H1 (cell line): ENCODE data around the gene ZCCHC17. TPM values are rescaled to one million over a fixed set of nuclear protein-coding genes. Genes with fewer than 3 reads are reported as not detected.

Experiments
- CTCF ChIA-PET: fragments of 300-600 bp; sonication (Branson Sonifier 250); formaldehyde crosslinking; loops from one replicate; lab custom pipeline; 2021; ENCODE audit not compliant: partially characterized antibody; lab: Charles Lee
- POLR2A ChIA-PET: fragments of 300-600 bp; sonication (Branson Sonifier 250); formaldehyde crosslinking; loops from one replicate; lab custom pipeline; 2021; ENCODE audit warnings: inconsistent platforms; ENCODE audit not compliant: partially characterized antibody; lab: Charles Lee
- DNase-seq, 2 experiments: peaks; one replicate each; pipeline versions ENCODE4 v3.0.0 to v3.0.0-alpha.2; 2010 to 2022; ENCODE audit warnings: low spot score in 2 of 2, low read depth in 1 of 2, mixed read lengths in 1 of 2
- FAIRE-seq: peaks from 2 replicates; lab custom pipeline; 2011; peaks lifted over from hg19 to GRCh38; lab: Jason Lieb, UNC
- H2AFZ ChIP-seq: 2 replicates; pipeline ENCODE4 v1.8.1; 2012; ENCODE audit warnings: low read length, inconsistent platforms
- H2AK5ac ChIP-seq: 2 replicates; pipeline ENCODE4 v1.6.1; 2013; ENCODE audit warnings: low read depth, low read length
- H2BK120ac ChIP-seq: replicated peaks from 2 replicates; pipeline ENCODE3; 2013; ENCODE audit warnings: low read depth, low read length, inconsistent platforms
- H2BK12ac ChIP-seq: 2 replicates; pipeline ENCODE4 v1.6.1; 2013; ENCODE audit warnings: low read depth, low read length
- H2BK15ac ChIP-seq: 2 replicates; pipeline ENCODE4 v1.6.1; 2013; ENCODE audit warnings: low read length
- H2BK20ac ChIP-seq: 2 replicates; pipeline ENCODE4 v1.6.1; 2013; ENCODE audit warnings: low read length
- H2BK5ac ChIP-seq: 2 replicates; pipeline ENCODE4 v1.6.1; 2013; ENCODE audit warnings: low read depth, low read length
- H3K14ac ChIP-seq: 2 replicates; pipeline ENCODE4 v1.6.1; 2013; ENCODE audit warnings: inconsistent platforms; ENCODE audit not compliant: insufficient read length
- H3K18ac ChIP-seq: 2 replicates; pipeline ENCODE4 v1.6.1; 2013; ENCODE audit warnings: low read length; ENCODE audit errors: extremely low read depth
- H3K23ac ChIP-seq: 2 replicates; pipeline ENCODE4 v1.6.1; 2013; ENCODE audit warnings: inconsistent platforms; ENCODE audit not compliant: insufficient read length
- H3K23me2 ChIP-seq: 2 replicates; pipeline ENCODE4 v1.6.1; 2013; ENCODE audit warnings: low read depth, low read length
- H3K27ac ChIP-seq: 2 replicates; pipeline ENCODE4 v1.6.1; 2011; ENCODE audit warnings: low read depth, low read length, inconsistent platforms
- H3K27me3 ChIP-seq, 4 experiments: replicated peaks in 1 of 4; 1 replicate in 1 of 4; 2 replicates in 3 of 4; pipeline versions ENCODE4 v1.6.1 to v1.8.1; 2011 to 2013; ENCODE audit warnings: low read length in 3 of 4, mild to moderate bottlenecking in 3 of 4, inconsistent platforms in 2 of 4, mixed read lengths in 2 of 4, moderate library complexity in 1 of 4; ENCODE audit not compliant: control insufficient read depth in 3 of 4, insufficient read depth in 3 of 4; ENCODE audit errors: extremely low read depth in 1 of 4
- H3K36me3 ChIP-seq, 4 experiments: 2 replicates each; pipeline versions ENCODE4 v1.6.1 to v1.8.1; 2011 to 2013; ENCODE audit warnings: mild to moderate bottlenecking in 4 of 4, low read length in 3 of 4, moderate library complexity in 2 of 4, control low read depth in 1 of 4, inconsistent platforms in 1 of 4; ENCODE audit not compliant: insufficient read depth in 4 of 4, control insufficient read depth in 2 of 4
- H3K4ac ChIP-seq: replicated peaks from 2 replicates; pipeline ENCODE3; 2013; ENCODE audit warnings: low read length, low read depth, mixed read lengths, inconsistent platforms; ENCODE audit not compliant: insufficient read length
- H3K4me1 ChIP-seq, 4 experiments: replicated peaks in 1 of 4; 1 replicate in 1 of 4; 2 replicates in 3 of 4; pipeline versions ENCODE4 v1.6.1 to v1.8.1; 2011 to 2013; ENCODE audit warnings: low read length in 3 of 4, inconsistent platforms in 2 of 4, mixed read lengths in 1 of 4; ENCODE audit not compliant: insufficient read depth in 4 of 4, control insufficient read depth in 3 of 4
- H3K4me2 ChIP-seq, 2 experiments: 2 replicates each; pipeline versions ENCODE4 v1.6.1 to v1.8.1; 2011 to 2013; ENCODE audit warnings: low read depth in 2 of 2, low read length in 2 of 2, control low read depth in 1 of 2, inconsistent platforms in 1 of 2, mild to moderate bottlenecking in 1 of 2; ENCODE audit not compliant: insufficient read depth in 1 of 2
- H3K4me3 ChIP-seq, 4 experiments: fragments of 200-600, 300-600 bp in 1 of 4; sonication (generic), shearing (Covaris generic), sonication (Bioruptor Twin) in 1 of 4; 2 replicates each; pipeline versions ENCODE4 v1.5.1 to v1.8.1; 2011 to 2016; ENCODE audit warnings: low read length in 4 of 4, low read depth in 3 of 4, control low read depth in 2 of 4, inconsistent platforms in 2 of 4, mild to moderate bottlenecking in 2 of 4, mixed read lengths in 1 of 4, moderate library complexity in 1 of 4; ENCODE audit not compliant: insufficient read depth in 2 of 4; ENCODE audit errors: extremely low read depth in 1 of 4
- H3K56ac ChIP-seq: replicated peaks from 2 replicates; pipeline ENCODE3; 2013; ENCODE audit warnings: low read depth, mild to moderate bottlenecking, mixed read lengths, low read length, inconsistent platforms; ENCODE audit not compliant: insufficient read length
- H3K79me1 ChIP-seq: 2 replicates; pipeline ENCODE4 v1.6.1; 2013; ENCODE audit warnings: low read depth, low read length, control low read depth
- H3K79me2 ChIP-seq, 2 experiments: 2 replicates each; pipeline versions ENCODE4 v1.6.1 to v1.8.1; 2012 to 2013; ENCODE audit warnings: low read length in 2 of 2, mild to moderate bottlenecking in 2 of 2, inconsistent platforms in 1 of 2; ENCODE audit not compliant: insufficient read depth in 2 of 2, control insufficient read depth in 1 of 2
- H3K9ac ChIP-seq, 4 experiments: replicated peaks in 1 of 4; 1 replicate in 1 of 4; 2 replicates in 3 of 4; pipeline versions ENCODE4 v1.6.1 to v1.8.1; 2011 to 2013; ENCODE audit warnings: low read depth in 3 of 4, low read length in 3 of 4, control low read depth in 2 of 4, mild to moderate bottlenecking in 2 of 4, moderate library complexity in 2 of 4, inconsistent platforms in 1 of 4; ENCODE audit errors: extremely low read depth in 1 of 4
- H3K9me3 ChIP-seq, 2 experiments: 2 replicates each; pipeline versions ENCODE4 v1.6.1 to v1.8.1; 2012 to 2013; ENCODE audit warnings: mild to moderate bottlenecking in 2 of 2, moderate library complexity in 2 of 2, control low read depth in 1 of 2, inconsistent platforms in 1 of 2, low read depth in 1 of 2, low read length in 1 of 2, mixed read lengths in 1 of 2; ENCODE audit not compliant: insufficient read depth in 2 of 2
- H4K20me1 ChIP-seq, 2 experiments: replicated peaks in 1 of 2; 2 replicates each; pipeline versions ENCODE3 to v1.8.1; 2011 to 2013; ENCODE audit warnings: inconsistent platforms in 2 of 2, low read length in 2 of 2, mild to moderate bottlenecking in 1 of 2; ENCODE audit not compliant: insufficient read depth in 2 of 2, control insufficient read depth in 1 of 2
- H4K5ac ChIP-seq: 2 replicates; pipeline ENCODE4 v1.6.1; 2013; ENCODE audit warnings: low read length, low read depth, mixed read lengths, inconsistent platforms; ENCODE audit not compliant: insufficient read length
- H4K8ac ChIP-seq: 2 replicates; pipeline ENCODE4 v1.8.0; 2013; ENCODE audit warnings: mild to moderate bottlenecking, moderate library complexity, low read length, inconsistent platforms; ENCODE audit not compliant: insufficient read depth; ENCODE audit errors: extremely low read depth
- H4K91ac ChIP-seq: replicated peaks from 2 replicates; pipeline ENCODE3; 2013; ENCODE audit warnings: low read length, mixed read lengths, inconsistent platforms; ENCODE audit not compliant: insufficient read length
- BCL11A ChIP-seq, 2 experiments: IDR thresholded peaks; one replicate each; pipeline ENCODE4 v1.6.1; 2011; ENCODE audit warnings: low read depth in 2 of 2, low read length in 2 of 2, mild to moderate bottlenecking in 2 of 2
- BRCA1 ChIP-seq: IDR thresholded peaks from 2 replicates; pipeline ENCODE4 v1.6.1; 2012; ENCODE audit warnings: low read depth, low read length, improper control_type of control experiment
- CEBPB ChIP-seq: IDR thresholded peaks from 2 replicates; pipeline ENCODE4 v1.6.1; 2012; ENCODE audit warnings: low read depth, low read length
- E2F6 ChIP-seq: IDR thresholded peaks from 2 replicates; pipeline ENCODE4 v1.6.1; 2012; ENCODE audit warnings: inconsistent platforms
- EGR1 ChIP-seq: IDR thresholded peaks from 2 replicates; pipeline ENCODE4 v1.6.1; 2011; ENCODE audit warnings: low read depth, low read length, borderline replicate concordance
- EZH2 ChIP-seq: fragments of 200-600 bp; sonication (generic); IDR thresholded peaks from 2 replicates; pipeline ENCODE4 v1.7.1; 2012; ENCODE audit warnings: low read depth, mild to moderate bottlenecking, moderate library complexity, low read length, inconsistent platforms; ENCODE audit not compliant: severe bottlenecking
- MAFK ChIP-seq: IDR thresholded peaks from 2 replicates; pipeline ENCODE4 v1.6.1; 2012; ENCODE audit warnings: low read depth, mild to moderate bottlenecking, improper control_type of control experiment, low read length
- PHF8 ChIP-seq: fragments of 200-600 bp; sonication (generic); conservative IDR thresholded peaks from 2 replicates; pipeline ENCODE4 v1.7.1; 2012; ENCODE audit warnings: low read depth, mild to moderate bottlenecking, inconsistent platforms, low read length, moderate library complexity
- RAD21 ChIP-seq, 2 experiments: IDR thresholded peaks in 1 of 2; conservative IDR thresholded peaks in 1 of 2; 2 replicates each; pipeline ENCODE4 v1.6.1; 2011; ENCODE audit warnings: low read depth in 2 of 2, low read length in 2 of 2, improper control_type of control experiment in 1 of 2, inconsistent platforms in 1 of 2, mild to moderate bottlenecking in 1 of 2, moderate library complexity in 1 of 2
- RBBP5 ChIP-seq: IDR thresholded peaks from 2 replicates; pipeline ENCODE4 v1.7.1; 2012; ENCODE audit warnings: low read depth, mild to moderate bottlenecking, inconsistent platforms, low read length, moderate library complexity, borderline replicate concordance
- SAP30 ChIP-seq: fragments of 300-600 bp; sonication (generic); IDR thresholded peaks from 2 replicates; pipeline ENCODE4 v1.7.1; 2012; ENCODE audit warnings: low read length, moderate library complexity, mild to moderate bottlenecking, inconsistent platforms; ENCODE audit not compliant: insufficient read depth, insufficient replicate concordance
- SIX5 ChIP-seq: IDR thresholded peaks from 2 replicates; pipeline ENCODE4 v1.6.1; 2011; ENCODE audit warnings: mild to moderate bottlenecking, low read depth, low read length
- SP2 ChIP-seq: IDR thresholded peaks from 2 replicates; pipeline ENCODE4 v1.6.1; 2012; ENCODE audit warnings: mild to moderate bottlenecking, low read length, inconsistent platforms
- WGBS, 2 experiments: shearing (Covaris generic) in 1 of 2; methylation state at CpG; one replicate each; pipeline versions ENCODE4 v1.1.6 to v1.1.7; 2013 to 2015; ENCODE audit warnings: low lambda C conversion rate in 2 of 2, mixed read lengths in 2 of 2, inconsistent platforms in 1 of 2, low coverage in 1 of 2, missing lambda C conversion rate in 1 of 2; ENCODE audit not compliant: insufficient replicate concordance in 2 of 2, insufficient coverage in 1 of 2, insufficient read length in 1 of 2; ENCODE audit errors: extremely low coverage in 1 of 2, missing lambda C conversion rate in 1 of 2; 5-methylcytosine and 5-hydroxymethylcytosine counted together
- polyA plus RNA-seq, 7 experiments: library from polyadenylated mRNA; depleted of rRNA in 3 of 7; stranded (reverse) in 5 of 7; unstranded in 2 of 7; fragments of >200 nt in 5 of 7; fragments of 200-250 nt in 2 of 7; gene quantifications; 1 replicate in 5 of 7; 2 replicates in 1 of 7; 4 replicates in 1 of 7; pipeline versions ENCODE4 v1.2.1 to v1.2.3, GENCODE V29; 2011 to 2013; ENCODE audit warnings: missing spikeins in 2 of 7, mixed read lengths in 2 of 7
- total RNA-seq: library from RNA; stranded (reverse); fragmentation: NEBNext Ultra II Directional; extraction: Animal tissue kit (Norgen Biotek cat#: 25700); gene quantifications from 2 replicates; pipeline ENCODE4 v1.2.1, GENCODE V29; 2021

Gene ZCCHC17
- total and polyA plus RNA-seq, 2 of the 8 experiments (the other 6 are each of a cell fraction or from before 2014, with no cell fraction given): 51.6 to 59.3 TPM

GRCh38 chr1:31370565-31370964, 73.7 kb downstream of the ZCCHC17 start:
- Histone ChIP-seq H3K27ac (no peak overlapping the region), H2BK5ac (no peak overlapping the region), H3K9me3 (no peaks in the 10 kb centered on the region), H2AK5ac (no peak overlapping the region), H3K27me3 (0 out of 7 replicates have a peak, but pooled peaks cover 0 to 2% (median 0%) of the 10 kb centered on the region in 4 experiments), H2BK12ac (no peak overlapping the region), H4K8ac (no peak overlapping the region), H3K4me2 (no peak overlapping the region), H3K14ac (no peak overlapping the region), H2BK120ac (no peak overlapping the region), H3K4me3 (no peak overlapping the region), H4K5ac (no peak overlapping the region), H2AFZ (no peak overlapping the region), H2BK15ac (no peak overlapping the region), H3K23me2 (peaks cover 11% of the 10 kb centered on the region), H3K4ac (no peak overlapping the region), H3K36me3 (peaks cover 0 to 14% (median 1%) of the 10 kb centered on the region in 4 experiments; a peak in 4 of 8 replicates), H3K9ac (no peak overlapping the region), H3K56ac (no peak overlapping the region), H3K18ac (no peak overlapping the region), H3K79me2 (no peaks in the 10 kb centered on the region), H3K4me1 (peaks cover 10 to 35% (median 25%) of the 10 kb centered on the region in 4 experiments), H2BK20ac (no peak overlapping the region), H4K20me1 (no peaks in the 10 kb centered on the region), H3K23ac (no peak overlapping the region), H4K91ac (no peak overlapping the region), H3K79me1 (no peaks in the 10 kb centered on the region)
- POLR2A ChIA-PET: interaction anchor here (0.9 to 5.4 kb wide), 5 partner anchors 9 to 44 kb away, joined by 4 to 26 read pairs (median 4); partner anchors contain the start of gene SERINC2
- FAIRE-seq: no peak
- DNase-seq: no peak
- CTCF ChIA-PET: interaction anchor here (1.4 to 2.3 kb wide), 4 partner anchors 24 to 187 kb away, joined by 4 to 9 read pairs (median 7); no protein-coding TSS in a partner anchor
- 92% methylated on average over 4 of the region's 4 CpGs; no CpG with 5 or more reads in 1 of the 2 experiments for WGBS, 2 experiments
- TF ChIP-seq RAD21 (IDR thresholded peaks at IDR 0.05 in 1 of 2, conservative IDR thresholded peaks at IDR 0.05 in 1 of 2; ENCODE audit: low read depth in 2 of 2, low read length in 2 of 2) (no peak), CEBPB (no peak), EGR1 (no peak), SP2 (no peak), MAFK (no peak), PHF8 (no peak), SIX5 (no peak), E2F6 (no peak), SAP30 (no peak), EZH2 (no peak), BCL11A (IDR thresholded peaks at IDR 0.05; ENCODE audit: low read depth in 2 of 2, low read length in 2 of 2) (no peak), RBBP5 (no peak), BRCA1 (no peak)
